A549 (cell line): ENCODE results near the gene ECE1. TPM values are rescaled to one million over a fixed set of nuclear protein-coding genes. Genes with fewer than 3 reads are reported as not detected.

Experiments used
- ATAC-seq, 2 experiments: fragments of 200-7000 bp in 1 of 2; fragments of >200 bp in 1 of 2; cut with Nextera tagmentation in 1 of 2; cut with Tn5 transposase in 1 of 2; 3 replicates each; pipeline versions ENCODE4 v1.8.0 to v1.9.1; 2018 to 2020; ENCODE audit warnings: mild to moderate bottlenecking in 1 of 2, moderate library complexity in 1 of 2
- CTCF ChIA-PET: fragments of 300-600 bp; sonication (Branson Sonifier 250); formaldehyde crosslinking; extraction: SDS; loops from one replicate; lab custom pipeline; 2021; ENCODE audit warnings: antibody characterized with exemption, inconsistent platforms; lab: Yijun Ruan, JAX
- POLR2A ChIA-PET: fragments of 350-600 bp; formaldehyde crosslinking; extraction: SDS; loops from one replicate; lab custom pipeline; 2021; ENCODE audit warnings: antibody characterized with exemption, inconsistent platforms; lab: Yijun Ruan, JAX
- DNase-seq, 2 experiments: peaks; one replicate each; pipeline versions ENCODE4 v3.0.0 to v3.0.0-alpha.2; 2011 to 2016; ENCODE audit warnings: low read depth in 1 of 2, low spot score in 1 of 2
- FAIRE-seq: peaks from 2 replicates; lab custom pipeline; 2011; peaks lifted over from hg19 to GRCh38; lab: Jason Lieb, UNC
- H3K27ac ChIP-seq, 2 experiments: fragments of >200 bp; sonication (Bioruptor Twin); formaldehyde crosslinking; 3 replicates each; pipeline ENCODE4 v1.5.1; 2016 to 2017
- H3K4me1 ChIP-seq: fragments of >200 bp; sonication (Bioruptor Twin); formaldehyde crosslinking; 3 replicates; pipeline ENCODE4 v1.6.1; 2016
- H3K4me2 ChIP-seq: fragments of >200 bp; sonication (Bioruptor Twin); formaldehyde crosslinking; 3 replicates; pipeline ENCODE4 v1.6.1; 2016
- H3K4me3 ChIP-seq: fragments of >200 bp; sonication (Bioruptor Twin); formaldehyde crosslinking; 3 replicates; pipeline ENCODE4 v1.5.1; 2016
- H3K9me3 ChIP-seq: fragments of >200 bp; sonication (Bioruptor Twin); formaldehyde crosslinking; 3 replicates; pipeline ENCODE4 v1.6.1; 2016
- BHLHE40 ChIP-seq: IDR thresholded peaks from 2 replicates; pipeline ENCODE4 v1.6.1; 2012; ENCODE audit warnings: low read depth, low read length, inconsistent platforms
- CBX8 ChIP-seq: fragments of 200-600 bp; sonication (generic); IDR thresholded peaks from 2 replicates; pipeline ENCODE4 v1.6.1; 2016
- CHD2 ChIP-seq: fragments of 150-350 bp; IDR thresholded peaks from 2 replicates; pipeline ENCODE4 v1.6.1; 2014; ENCODE audit warnings: low read length; ENCODE audit not compliant: partially characterized antibody
- CTCF ChIP-seq: fragments of >200 bp; sonication (Bioruptor Twin); formaldehyde crosslinking; IDR thresholded peaks from 3 replicates; pipeline ENCODE4 v1.5.1; 2016
- EHF ChIP-seq: fragments of 250-450 bp; sonication (Bioruptor Pico); IDR thresholded peaks from 2 replicates; pipeline ENCODE4 v1.5.0; 2020; ENCODE audit warnings: mild to moderate bottlenecking
- EHMT2 ChIP-seq: fragments of 200-600 bp; sonication (generic); IDR thresholded peaks from 2 replicates; pipeline ENCODE4 v1.6.1; 2016; ENCODE audit warnings: antibody characterized with exemption, low read depth, mild to moderate bottlenecking, moderate library complexity
- EP300 ChIP-seq, 2 experiments: fragments of >200 bp; sonication (Bioruptor Twin); formaldehyde crosslinking; IDR thresholded peaks; 2 replicates in 1 of 2; 3 replicates in 1 of 2; pipeline ENCODE4 v1.6.1; 2016 to 2017
- ESRRA ChIP-seq: fragments of 150-350 bp; IDR thresholded peaks from 2 replicates; pipeline ENCODE4 v1.6.1; 2014; ENCODE audit warnings: mild to moderate bottlenecking, low read length, borderline replicate concordance
- FOSL2 ChIP-seq, 2 experiments: fragments of 450-650 bp in 1 of 2; fragments of >200 bp in 1 of 2; sonication (Bioruptor Twin) in 1 of 2; formaldehyde crosslinking; IDR thresholded peaks; 2 replicates each; pipeline versions ENCODE4 v1.5.0 to v1.6.1; 2016 to 2020; ENCODE audit warnings: mild to moderate bottlenecking in 1 of 2, moderate library complexity in 1 of 2
- HDAC2 ChIP-seq: fragments of 200-600 bp; sonication (generic); IDR thresholded peaks from 2 replicates; pipeline ENCODE4 v1.6.1; 2016
- HES2 ChIP-seq: fragments of >200 bp; sonication (Bioruptor Twin); formaldehyde crosslinking; IDR thresholded peaks from 2 replicates; pipeline ENCODE4 v1.6.1; 2016
- HEYL ChIP-seq: fragments of 250-450 bp; sonication (Bioruptor Pico); IDR thresholded peaks from 2 replicates; pipeline ENCODE4 v1.8.0; 2021; ENCODE audit warnings: mild to moderate bottlenecking, moderate library complexity
- JUN ChIP-seq, 2 experiments: fragments of >200 bp; sonication (Bioruptor Twin); formaldehyde crosslinking; IDR thresholded peaks; 2 replicates in 1 of 2; 3 replicates in 1 of 2; pipeline ENCODE4 v1.6.1; 2016 to 2017
- KDM1A ChIP-seq: fragments of 200-600 bp; sonication (generic); IDR thresholded peaks from 2 replicates; pipeline ENCODE4 v1.6.1; 2016; ENCODE audit warnings: low read depth, mild to moderate bottlenecking
- MAX ChIP-seq: IDR thresholded peaks from 2 replicates; pipeline ENCODE4 v1.6.1; 2012
- MYC ChIP-seq: IDR thresholded peaks from 2 replicates; pipeline ENCODE4 v1.6.1; 2012; ENCODE audit warnings: mild to moderate bottlenecking, inconsistent platforms, low read length, improper control_type of control experiment, borderline replicate concordance
- PHF8 ChIP-seq: fragments of 200-600 bp; sonication (generic); IDR thresholded peaks from 2 replicates; pipeline ENCODE4 v1.6.1; 2016; ENCODE audit warnings: low read depth, mild to moderate bottlenecking, antibody characterized with exemption, moderate library complexity, borderline replicate concordance
- RAD21 ChIP-seq, 2 experiments: fragments of >200 bp in 1 of 2; sonication (Bioruptor Twin) in 1 of 2; formaldehyde crosslinking in 1 of 2; IDR thresholded peaks in 1 of 2; conservative IDR thresholded peaks in 1 of 2; 2 replicates in 1 of 2; 3 replicates in 1 of 2; pipeline ENCODE4 v1.6.1; 2012 to 2018; ENCODE audit warnings: inconsistent platforms in 1 of 2
- RFX5 ChIP-seq: fragments of 450-650 bp; IDR thresholded peaks from 2 replicates; pipeline ENCODE4 v1.7.1; 2014; ENCODE audit warnings: antibody characterized with exemption, mild to moderate bottlenecking, moderate library complexity
- TFCP2L1 ChIP-seq: fragments of 250-450 bp; sonication (Bioruptor Pico); IDR thresholded peaks from 2 replicates; pipeline ENCODE4 v1.5.0; 2021; ENCODE audit warnings: mild to moderate bottlenecking
- TP53 ChIP-seq: fragments of 250-450 bp; sonication (Bioruptor Pico); IDR thresholded peaks from 2 replicates; pipeline ENCODE4 v1.5.0; 2021; ENCODE audit warnings: mild to moderate bottlenecking, moderate library complexity
- ZC3H11A ChIP-seq: fragments of 450-650 bp; IDR thresholded peaks from 2 replicates; pipeline ENCODE4 v1.6.1; 2014; ENCODE audit warnings: antibody characterized with exemption, mild to moderate bottlenecking
- ZSCAN20 ChIP-seq: fragments of 250-450 bp; sonication (Bioruptor Pico); IDR thresholded peaks from 2 replicates; pipeline ENCODE4 v1.8.0; 2022; ENCODE audit warnings: mild to moderate bottlenecking, moderate library complexity
- WGBS: methylation state at CpG from one replicate; pipeline ENCODE4 v1.1.6; 2017; ENCODE audit errors: missing lambda C conversion rate; 5-methylcytosine and 5-hydroxymethylcytosine counted together
- polyA plus RNA-seq, 4 experiments: library from polyadenylated mRNA; depleted of rRNA in 3 of 4; stranded (reverse); fragments of >200 nt; fragmentation: RNase III in 1 of 4; extraction: RNeasy Plus Mini Kit Qiagen cat#74134 plus additional on column Dnase treatment in 1 of 4; gene quantifications; 2 replicates in 3 of 4; 3 replicates in 1 of 4; pipeline ENCODE4 v1.2.3, GENCODE V29; 2011 to 2017

ECE1 gene
- polyA plus RNA-seq, 2 of the 4 experiments (the other 2 are of a cell fraction): 45.7 to 86.4 TPM

GRCh38 chr1:21263653-21264225 lies 26.5 kb downstream of the ECE1 start:
- POLR2A ChIA-PET: no interaction called here
- no peak for FAIRE-seq

GRCh38 chr1:21263052-21263429 lies 27.2 kb downstream of the ECE1 start:
- FAIRE-seq: no peak
- H3K9me3 ChIP-seq: no peaks in the 10 kb centered on the region
- H3K4me1 ChIP-seq: peaks cover 75% of the 10 kb centered on the region
- no peak for ATAC-seq
- CTCF ChIA-PET: interaction anchor here (0.9 to 9.6 kb wide), 5 partner anchors 6 to 566 kb away, joined by 3 to 163 read pairs (median 7); no protein-coding TSS in a partner anchor
- TF ChIP-seq EHF (CRISPR knock-in tag) (peak; percentile 2; the same call in 1 of the 2 replicates), RAD21 (conservative IDR thresholded peaks at IDR 0.05 in 1 of 2, IDR thresholded peaks at IDR 0.05 in 1 of 2) (no peak), JUN (IDR thresholded peaks at IDR 0.05) (no peak), HDAC2 (no peak)
- H3K27ac ChIP-seq: peak overlapping the region; percentile 95
- WGBS: 71% methylated on average over 9 of the region's 10 CpGs
- peak overlapping the region; percentile 74 for H3K4me2 ChIP-seq
- DNase-seq: no peak
- H3K4me3 ChIP-seq: no peak overlapping the region
- POLR2A ChIA-PET: interaction anchor here (1.8 kb wide), 1 partner anchor 11 kb away, joined by 11 read pairs; no protein-coding TSS in a partner anchor

More at GRCh38 chr1:21263653-21264225, 26.5 kb downstream of the ECE1 start:
- WGBS: 88% methylated on average over 10 of the region's 11 CpGs
- Histone ChIP-seq H3K27ac (peak overlapping the region; percentile 95), H3K4me3 (no peak overlapping the region), H3K4me2 (peak overlapping the region; percentile 74)
- TF ChIP-seq TP53 (CRISPR knock-in tag) (no peak), BHLHE40 (no peak), CTCF (no peak), HES2 (no peak), ZSCAN20 (CRISPR knock-in tag) (no peak), TFCP2L1 (CRISPR knock-in tag) (no peak), PHF8 (no peak), ZC3H11A (no peak), ESRRA (no peak), MAX (no peak), EP300 (IDR thresholded peaks at IDR 0.05) (no peak), HEYL (CRISPR knock-in tag) (no peak), RFX5 (no peak), MYC (no peak), CHD2 (no peak), EHMT2 (no peak), FOSL2 (IDR thresholded peaks at IDR 0.05) (no peak), FOSL2 (CRISPR knock-in tag; IDR thresholded peaks at IDR 0.05) (no peak), CBX8 (no peak), KDM1A (no peak), JUN (IDR thresholded peaks at IDR 0.05) (no peak)
- TF ChIP-seq, all 56 proteins: peak for 0
- Histone ChIP-seq H3K9me3 (no peaks in the 10 kb centered on the region), H3K4me1 (peaks cover 82% of the 10 kb centered on the region)
- ATAC-seq (no peak), DNase-seq (no peak)
- CTCF ChIA-PET: interaction anchor here (0.7 to 11.4 kb wide), 3 partner anchors 6 to 105 kb away, joined by 5 to 163 read pairs (median 29); no protein-coding TSS in a partner anchor
